ENCODE results near the gene RNF19B.

Gene RNF19B

GRCh38 chr1:32964461-32965250 lies at the start of gene RNF19B:
RNF19B (minus strand) TSS chr1:32964809; CDS start chr1:32964685, 124 bp downstream.
- H3K4me3 ChIP-seq (ENCODE audit: low read depth, low read length) = peak within 1 kb of the TSS; percentile 87
- H3K27me3 ChIP-seq (replicated peaks) = no peaks in the 10 kb centered on the region
- peak within 1 kb of the TSS; percentile 81 for H3K27ac ChIP-seq
- TF ChIP-seq CTCF (IDR thresholded peaks at IDR 0.05; ENCODE audit: low read depth, low read length, missing control alignments) = no peak
- DNase-seq = peak; percentile 90
- in situ Hi-C loops (cut with HindIII; ENCODE audit: low pct_ligation_motif_present, low sequenced_read_pairs) = no loop called here
- H3K36me3 ChIP-seq (replicated peaks) = no peaks in the 10 kb centered on the region

- DNase-seq = no peak
- H3K27ac ChIP-seq = no peak overlapping the region
- peaks cover 50% of the 10 kb centered on the region for H3K36me3 ChIP-seq (replicated peaks)
- TF ChIP-seq CTCF (IDR thresholded peaks at IDR 0.05; ENCODE audit: low read depth, low read length, missing control alignments) = no peak
- H3K27me3 ChIP-seq (replicated peaks) = no peaks in the 10 kb centered on the region
- no peak overlapping the region for H3K4me3 ChIP-seq (ENCODE audit: low read depth, low read length)
- in situ Hi-C loops (cut with HindIII; ENCODE audit: low pct_ligation_motif_present, low sequenced_read_pairs) = no loop called here
Measured at GRCh38 chr1:33013791-33014190, 49.2 kb upstream of the RNF19B start.

- in situ Hi-C loops (cut with HindIII; ENCODE audit: low pct_ligation_motif_present, low sequenced_read_pairs) = no loop called here
- H3K27me3 ChIP-seq (replicated peaks) = no peaks in the 10 kb centered on the region
- H3K4me3 ChIP-seq (ENCODE audit: low read depth, low read length) = no peak overlapping the region
- H3K27ac ChIP-seq = no peak overlapping the region
- peaks cover 39% of the 10 kb centered on the region for H3K36me3 ChIP-seq (replicated peaks)
- no peak for TF ChIP-seq CTCF (IDR thresholded peaks at IDR 0.05; ENCODE audit: low read depth, low read length, missing control alignments)
- DNase-seq = no peak
Measured at GRCh38 chr1:33012165-33012564, 47.6 kb upstream of the RNF19B start.

GRCh38 chr1:33010932-33011731 lies 46.5 kb upstream of the RNF19B start:
- in situ Hi-C loops (cut with HindIII; ENCODE audit: low pct_ligation_motif_present, low sequenced_read_pairs) = no loop called here
- Histone ChIP-seq H3K4me3 (ENCODE audit: low read depth, low read length) (no peak overlapping the region), H3K36me3 (replicated peaks) (peaks cover 38% of the 10 kb centered on the region)

GRCh38 chr1:33009561-33009960 lies 45.0 kb upstream of the RNF19B start:
- TF ChIP-seq CTCF (IDR thresholded peaks at IDR 0.05; ENCODE audit: low read depth, low read length, missing control alignments) = no peak
- Histone ChIP-seq H3K36me3 (replicated peaks) (peaks cover 38% of the 10 kb centered on the region), H3K27ac (no peak overlapping the region), H3K27me3 (replicated peaks) (no peaks in the 10 kb centered on the region), H3K4me3 (ENCODE audit: low read depth, low read length) (no peak overlapping the region)
- no peak for DNase-seq
- in situ Hi-C loops (cut with HindIII; ENCODE audit: low pct_ligation_motif_present, low sequenced_read_pairs) = no loop called here

More at GRCh38 chr1:33010932-33011731, 46.5 kb upstream of the RNF19B start:
- no peak for TF ChIP-seq CTCF (IDR thresholded peaks at IDR 0.05; ENCODE audit: low read depth, low read length, missing control alignments)
- no peak for DNase-seq
- no peaks in the 10 kb centered on the region for H3K27me3 ChIP-seq (replicated peaks)
- H3K27ac ChIP-seq = no peak overlapping the region

All from brain microvascular endothelial cell (primary cell).